Sigmoid colon (tissue), 4 donors: Measurements from ENCODE around the gene XDH.

ENCODE experiments used
- EP300 ChIP-seq, 4 donors: sonication (generic); formaldehyde crosslinking; IDR thresholded peaks; one replicate each; pipeline ENCODE4 v1.6.1; 2017; ENCODE audit warnings: antibody characterized with exemption in 4 of 4
- POLR2A ChIP-seq, 2 donors: fragments of 450-650 bp; IDR thresholded peaks; one replicate each; pipeline ENCODE4 v1.6.1; 2016; ENCODE audit warnings: antibody characterized with exemption in 2 of 2, mild to moderate bottlenecking in 2 of 2, moderate library complexity in 2 of 2
- POLR2AphosphoS5 ChIP-seq, 4 donors: sonication (generic); formaldehyde crosslinking; IDR thresholded peaks; one replicate each; pipeline ENCODE4 v1.6.1; 2017; ENCODE audit warnings: antibody characterized with exemption in 4 of 4
- TF ChIP-seq, protein P1 (sequence below), 4 experiments: fragments of 450-650 bp in 3 of 4; fragments of 200-600 bp in 1 of 4; IDR thresholded peaks; one replicate each; pipeline ENCODE4 v1.5.1; 2016 to 2019; ENCODE audit warnings: antibody characterized with exemption in 4 of 4, mild to moderate bottlenecking in 3 of 4, moderate library complexity in 2 of 4

DNA sequence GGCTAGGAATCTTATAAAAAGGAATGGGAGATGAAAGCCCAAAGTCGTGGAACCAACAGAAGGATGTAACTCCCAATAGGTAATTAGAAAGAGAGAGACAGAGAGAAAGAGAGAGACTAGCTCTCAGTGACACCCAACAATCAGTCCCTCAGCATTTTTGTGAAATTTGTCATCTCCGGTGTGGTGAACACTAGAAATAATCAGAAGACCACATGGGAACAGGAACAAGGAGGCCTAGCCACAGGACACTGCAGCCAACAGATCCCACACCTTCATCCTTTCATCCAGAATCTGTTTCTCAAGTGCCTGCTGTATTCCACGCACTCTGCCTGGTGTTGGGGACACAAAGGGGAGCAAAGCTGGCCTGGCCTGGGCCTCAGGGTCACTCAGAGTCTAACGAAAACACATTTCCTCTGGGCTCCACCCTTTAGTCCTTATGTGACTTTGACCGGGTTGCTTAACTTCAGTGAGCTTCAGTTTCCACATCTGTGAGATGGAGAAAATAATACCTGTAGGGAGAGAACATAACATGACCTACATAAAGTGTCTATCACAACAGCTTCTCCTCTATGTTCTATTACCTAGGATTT is 127.5 kb downstream of the XDH start:
- TF ChIP-seq EP300 (IDR thresholded peaks at IDR 0.05): no peak
- TF ChIP-seq, protein P1, sequence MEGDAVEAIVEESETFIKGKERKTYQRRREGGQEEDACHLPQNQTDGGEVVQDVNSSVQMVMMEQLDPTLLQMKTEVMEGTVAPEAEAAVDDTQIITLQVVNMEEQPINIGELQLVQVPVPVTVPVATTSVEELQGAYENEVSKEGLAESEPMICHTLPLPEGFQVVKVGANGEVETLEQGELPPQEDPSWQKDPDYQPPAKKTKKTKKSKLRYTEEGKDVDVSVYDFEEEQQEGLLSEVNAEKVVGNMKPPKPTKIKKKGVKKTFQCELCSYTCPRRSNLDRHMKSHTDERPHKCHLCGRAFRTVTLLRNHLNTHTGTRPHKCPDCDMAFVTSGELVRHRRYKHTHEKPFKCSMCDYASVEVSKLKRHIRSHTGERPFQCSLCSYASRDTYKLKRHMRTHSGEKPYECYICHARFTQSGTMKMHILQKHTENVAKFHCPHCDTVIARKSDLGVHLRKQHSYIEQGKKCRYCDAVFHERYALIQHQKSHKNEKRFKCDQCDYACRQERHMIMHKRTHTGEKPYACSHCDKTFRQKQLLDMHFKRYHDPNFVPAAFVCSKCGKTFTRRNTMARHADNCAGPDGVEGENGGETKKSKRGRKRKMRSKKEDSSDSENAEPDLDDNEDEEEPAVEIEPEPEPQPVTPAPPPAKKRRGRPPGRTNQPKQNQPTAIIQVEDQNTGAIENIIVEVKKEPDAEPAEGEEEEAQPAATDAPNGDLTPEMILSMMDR (IDR thresholded peaks at IDR 0.05): no peak
- no peak for TF ChIP-seq POLR2A (IDR thresholded peaks at IDR 0.05)
- no peak for TF ChIP-seq POLR2AphosphoS5 (IDR thresholded peaks at IDR 0.05)
